GM12878 (cell line): ENCODE data around the gene NUPR1. TPM values are rescaled to one million over a fixed set of nuclear protein-coding genes. Genes with fewer than 3 reads are reported as not detected.

Experiments
- ATAC-seq: fragments of 200-7000 bp; cut with Tn5 transposase; 3 replicates; pipeline ENCODE4 v1.9.1; 2020; ENCODE audit warnings: mild to moderate bottlenecking, moderate library complexity
- BruUV-seq: library from RNA; stranded (reverse); fragments of 400-500 nt; replicated peaks from 2 replicates; lab custom pipeline; 2021; lab: Mats Ljungman, UMichigan
- CTCF ChIA-PET: fragments of 300-600 bp; sonication (Branson Sonifier 250); formaldehyde crosslinking; extraction: SDS; loops from one replicate; lab custom pipeline; 2021; ENCODE audit warnings: inconsistent platforms; lab: Yijun Ruan, JAX
- POLR2A ChIA-PET: fragments of 350-600 bp; formaldehyde crosslinking; extraction: SDS; loops from one replicate; lab custom pipeline; 2021; ENCODE audit warnings: inconsistent platforms; lab: Charles Lee
- RAD21 ChIA-PET: fragments of 300-600 bp; sonication (Branson Sonifier 250); formaldehyde crosslinking; loops from one replicate; lab custom pipeline; 2023; ENCODE audit warnings: antibody characterized with exemption; ENCODE audit not compliant: unreplicated experiment; lab: Charles Lee
- SMC1A ChIA-PET: fragments of 300-600 bp; sonication (Branson Sonifier 250); formaldehyde crosslinking; loops from one replicate; lab custom pipeline; 2023; ENCODE audit not compliant: unreplicated experiment, uncharacterized antibody; lab: Charles Lee
- DNase-seq: peaks from one replicate; pipeline ENCODE4 v3.0.0-alpha.2; 2011; ENCODE audit warnings: low read depth, low spot score
- FAIRE-seq: peaks from 3 replicates; lab custom pipeline; 2011; peaks lifted over from hg19 to GRCh38; lab: Jason Lieb, UNC
- H2AFZ ChIP-seq: 2 replicates; pipeline ENCODE4 v1.6.0; 2011; ENCODE audit warnings: low read depth, low read length, control low read depth; ENCODE audit not compliant: control insufficient read depth
- H3K27ac ChIP-seq: 2 replicates; pipeline ENCODE4 v1.5.1; 2011; ENCODE audit warnings: control low read depth; ENCODE audit not compliant: control insufficient read depth, insufficient read depth
- H3K27me3 ChIP-seq, 2 experiments: replicated peaks in 1 of 2; 2 replicates each; pipeline versions ENCODE4 v1.6.0 to v1.6.1; 2011; ENCODE audit warnings: low read length in 1 of 2; ENCODE audit not compliant: control insufficient read depth in 2 of 2, insufficient read depth in 2 of 2
- H3K36me3 ChIP-seq, 2 experiments: 2 replicates each; pipeline ENCODE4 v1.5.1; 2011; ENCODE audit warnings: low read length in 1 of 2; ENCODE audit not compliant: control insufficient read depth in 2 of 2, insufficient read depth in 2 of 2
- H3K4me1 ChIP-seq: 2 replicates; pipeline ENCODE4 v1.6.1; 2011; ENCODE audit warnings: mild to moderate bottlenecking, low read length, moderate library complexity, mixed read lengths; ENCODE audit not compliant: control insufficient read depth, insufficient read depth
- H3K4me2 ChIP-seq: 2 replicates; pipeline ENCODE4 v1.6.0; 2011; ENCODE audit warnings: control low read depth; ENCODE audit not compliant: control insufficient read depth, insufficient read depth
- H3K4me3 ChIP-seq: fragments of 200-600 bp; sonication (generic); 2 replicates; pipeline ENCODE4 v1.5.1; 2016
- H3K79me2 ChIP-seq: 2 replicates; pipeline ENCODE4 v1.6.0; 2011; ENCODE audit warnings: low read length; ENCODE audit not compliant: control insufficient read depth, insufficient read depth
- H3K9ac ChIP-seq: 2 replicates; pipeline ENCODE4 v1.8.0; 2011; ENCODE audit warnings: low read length, control low read depth, mixed read lengths; ENCODE audit not compliant: control insufficient read depth, insufficient read depth
- H3K9me3 ChIP-seq: replicated peaks from 3 replicates; pipeline ENCODE4 v1.5.1; 2011; ENCODE audit warnings: mild to moderate bottlenecking, low read length; ENCODE audit not compliant: control insufficient read depth, insufficient read depth
- H4K20me1 ChIP-seq: 2 replicates; pipeline ENCODE4 v1.6.0; 2011; ENCODE audit not compliant: control insufficient read depth, insufficient read depth
- ATF7 ChIP-seq: fragments of 450-650 bp; IDR thresholded peaks from 2 replicates; pipeline ENCODE4 v1.6.1; 2016; ENCODE audit warnings: low read depth, mild to moderate bottlenecking
- CHD2 ChIP-seq: IDR thresholded peaks from 2 replicates; pipeline ENCODE4 v1.6.1; 2011; ENCODE audit warnings: low read depth, low read length, improper control_type of control experiment, borderline replicate concordance
- CHD4 ChIP-seq: fragments of 200-600 bp; sonication (generic); IDR thresholded peaks from 2 replicates; pipeline ENCODE4 v1.6.1; 2016; ENCODE audit warnings: mild to moderate bottlenecking
- IKZF1 ChIP-seq: fragments of 450-650 bp; conservative IDR thresholded peaks from 2 replicates; pipeline ENCODE4 v1.6.1; 2017; ENCODE audit warnings: antibody characterized with exemption, mild to moderate bottlenecking
- MEF2B ChIP-seq: fragments of 450-650 bp; IDR thresholded peaks from 2 replicates; pipeline ENCODE4 v1.6.1; 2018; ENCODE audit warnings: mild to moderate bottlenecking, moderate library complexity; ENCODE audit not compliant: partially characterized antibody, poor library complexity, severe bottlenecking
- POLR2A ChIP-seq: IDR thresholded peaks from 2 replicates; pipeline ENCODE4 v1.6.1; 2011; ENCODE audit warnings: low read depth, mild to moderate bottlenecking, low read length
- RBBP5 ChIP-seq: fragments of 200-600 bp; sonication (generic); conservative IDR thresholded peaks from 2 replicates; pipeline ENCODE4 v1.6.1; 2016
- SREBF1 ChIP-seq: IDR thresholded peaks from 2 replicates; pipeline ENCODE4 v1.6.1; 2012; ENCODE audit warnings: mild to moderate bottlenecking, low read length
- TBL1XR1 ChIP-seq: IDR thresholded peaks from 2 replicates; pipeline ENCODE4 v1.6.1; 2012; ENCODE audit warnings: low read depth, low read length, improper control_type of control experiment
- TCF3 ChIP-seq: IDR thresholded peaks from 2 replicates; pipeline ENCODE4 v1.6.1; 2012; ENCODE audit warnings: low read depth, mild to moderate bottlenecking, low read length, borderline replicate concordance; ENCODE audit not compliant: insufficient read depth
- whole genome bisulfite sequencing: methylation state at CpG from one replicate; pipeline ENCODE4 v1.1.6; 2016; ENCODE audit warnings: low lambda C conversion rate; ENCODE audit not compliant: insufficient replicate concordance, insufficient coverage; ENCODE audit errors: missing lambda C conversion rate; 5-methylcytosine and 5-hydroxymethylcytosine counted together
- in situ Hi-C: fragments of 300-500 bp; cut with MboI; formaldehyde crosslinking; loops from 9 replicates; pipeline ENCODE4 v1.14.3; 2018; ENCODE audit warnings: mixed read lengths
- intact Hi-C: fragments of 100-400 bp; cut with micrococcal nuclease; formaldehyde crosslinking; loops from one replicate; pipeline ENCODE4 v1.14.2; 2022; ENCODE audit not compliant: unreplicated experiment
- polyA plus RNA-seq, 11 experiments: library from polyadenylated mRNA; depleted of rRNA in 4 of 11; unstranded in 6 of 11; stranded (reverse) in 5 of 11; fragments of >200 nt; fragmentation: Nextera tagmentation in 4 of 11; fragmentation: Illumina TruSeq in 1 of 11; extraction: Ambion mirVana in 4 of 11; extraction: Trizol in 1 of 11; gene quantifications; 1 replicate in 1 of 11; 2 replicates in 10 of 11; pipeline versions ENCODE4 v1.2.1 to v1.2.3, GENCODE V29; 2011 to 2016; ENCODE audit warnings: inconsistent platforms in 2 of 11, missing spikeins in 2 of 11, low read depth in 1 of 11
- total RNA-seq, 4 experiments: library from RNA; depleted of rRNA in 3 of 4; stranded (reverse); fragments of >200 nt in 3 of 4; fragmentation: Illumina TruSeq in 1 of 4; extraction: Trizol in 1 of 4; gene quantifications; 2 replicates each; pipeline versions ENCODE4 v1.2.1 to v1.2.3, GENCODE V29; 2013 to 2021
- TF ChIP-seq, protein P1 (sequence below): fragments of 450-650 bp; IDR thresholded peaks from 2 replicates; pipeline ENCODE4 v1.6.1; 2017; ENCODE audit warnings: low read depth, mild to moderate bottlenecking, moderate library complexity
- TF ChIP-seq, protein P2 (sequence below): fragments of 150-350 bp; IDR thresholded peaks from 2 replicates; pipeline ENCODE4 v1.6.1; 2016; ENCODE audit warnings: low read depth, low read length

NUPR1 gene
- total and polyA plus RNA-seq, 10 of the 15 experiments (the other 5 are each of a cell fraction or from before 2014, with no cell fraction given): 0.04 to 0.78 (median 0.17) TPM; not detected in 2

DNA sequence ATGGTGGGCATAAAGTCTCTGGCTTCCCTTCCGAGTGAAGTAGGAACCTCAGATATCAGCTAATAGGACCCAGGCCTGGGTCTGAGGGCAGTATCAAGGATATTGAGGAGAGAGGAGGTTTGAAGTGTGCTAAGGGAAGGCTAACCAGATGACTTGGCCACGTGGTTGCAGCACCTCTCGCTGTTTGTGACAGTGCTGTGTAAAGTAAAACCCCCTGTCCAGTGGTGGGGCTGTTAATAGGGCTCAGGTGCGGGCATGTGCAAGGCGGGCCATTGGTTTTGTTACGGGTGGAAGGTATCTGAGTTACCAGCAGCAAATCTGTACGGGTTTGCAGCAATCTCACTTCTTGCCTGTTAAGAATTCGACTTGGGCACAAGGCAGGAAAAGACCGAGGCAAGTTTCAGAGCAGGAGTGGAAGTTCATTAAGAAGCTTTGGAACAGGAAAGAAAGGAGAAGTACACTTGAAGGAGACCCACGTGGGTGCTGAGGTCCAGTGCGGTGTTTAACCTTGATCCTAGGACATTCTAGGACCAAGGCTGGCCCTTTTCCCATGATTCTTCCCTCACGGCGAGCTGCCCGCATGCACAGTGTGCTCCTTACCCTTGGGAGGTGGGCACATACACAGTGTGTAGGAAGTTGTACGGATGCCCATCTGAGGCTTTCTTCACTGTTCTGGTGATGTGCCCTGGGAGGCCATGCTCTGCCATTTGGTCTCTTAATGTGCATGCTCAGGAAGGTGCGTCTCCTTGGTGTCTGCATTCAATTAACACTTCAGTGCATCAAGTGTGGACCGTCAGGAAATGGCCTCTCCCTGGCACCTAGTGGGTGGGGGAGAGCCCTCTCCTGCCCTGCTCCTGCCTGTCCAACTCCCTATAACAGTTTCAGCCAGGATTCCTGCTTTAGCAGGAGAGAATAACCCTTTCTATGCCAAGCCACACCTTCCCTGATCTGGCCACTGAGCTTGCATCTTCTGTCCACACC lies 35.3 kb upstream of the NUPR1 start (continued):
- no peak for TF ChIP-seq CHD2

DNA sequence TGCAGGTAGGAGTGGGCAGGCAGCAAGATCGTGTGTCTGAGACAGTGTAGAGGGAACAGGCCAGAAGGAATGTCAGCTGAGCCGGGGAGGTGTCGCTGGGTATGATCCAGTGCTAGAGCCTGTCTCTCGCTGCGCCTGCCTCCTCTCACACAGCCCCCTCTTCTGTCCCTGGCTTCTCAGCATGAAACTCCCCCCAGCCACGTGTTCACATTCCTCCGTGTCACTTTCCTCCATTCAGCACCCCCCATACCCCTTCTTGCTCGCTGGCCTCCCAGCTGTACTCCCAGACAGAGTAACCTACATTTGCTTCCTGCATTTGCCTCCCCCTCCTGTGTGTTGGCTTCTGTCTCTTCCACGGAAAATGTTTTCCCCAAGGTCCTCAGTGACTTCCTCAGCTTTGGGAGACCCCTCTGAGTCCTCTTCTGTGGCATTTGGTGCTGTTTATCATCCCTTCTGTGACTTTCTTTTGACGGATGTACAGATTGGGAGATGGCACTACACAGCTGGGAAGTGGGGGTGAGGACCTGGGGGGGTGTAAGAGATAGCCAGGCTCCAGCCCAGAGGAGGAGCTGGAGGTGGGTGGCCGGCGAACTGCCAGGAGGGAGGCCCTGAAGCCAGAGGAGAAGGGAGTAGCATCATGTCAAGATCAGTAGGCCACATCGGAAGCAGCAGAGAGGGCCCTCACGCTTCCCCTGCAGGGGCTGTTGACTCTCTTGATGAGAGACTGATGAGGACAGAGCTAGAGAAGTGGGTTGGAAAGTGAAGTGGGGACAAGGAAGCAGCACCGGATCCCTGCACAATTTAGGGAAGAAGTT lies 34.1 kb upstream of the NUPR1 start:
- WGBS: 80% methylated on average over 15 of the region's 15 CpGs
- TF ChIP-seq RBBP5 (no peak), IKZF1 (no peak), POLR2A (no peak), CHD4 (no peak), MEF2B (no peak), TBL1XR1 (no peak), SREBF1 (no peak), ATF7 (no peak), TCF3 (no peak)
- TF ChIP-seq, protein P1, sequence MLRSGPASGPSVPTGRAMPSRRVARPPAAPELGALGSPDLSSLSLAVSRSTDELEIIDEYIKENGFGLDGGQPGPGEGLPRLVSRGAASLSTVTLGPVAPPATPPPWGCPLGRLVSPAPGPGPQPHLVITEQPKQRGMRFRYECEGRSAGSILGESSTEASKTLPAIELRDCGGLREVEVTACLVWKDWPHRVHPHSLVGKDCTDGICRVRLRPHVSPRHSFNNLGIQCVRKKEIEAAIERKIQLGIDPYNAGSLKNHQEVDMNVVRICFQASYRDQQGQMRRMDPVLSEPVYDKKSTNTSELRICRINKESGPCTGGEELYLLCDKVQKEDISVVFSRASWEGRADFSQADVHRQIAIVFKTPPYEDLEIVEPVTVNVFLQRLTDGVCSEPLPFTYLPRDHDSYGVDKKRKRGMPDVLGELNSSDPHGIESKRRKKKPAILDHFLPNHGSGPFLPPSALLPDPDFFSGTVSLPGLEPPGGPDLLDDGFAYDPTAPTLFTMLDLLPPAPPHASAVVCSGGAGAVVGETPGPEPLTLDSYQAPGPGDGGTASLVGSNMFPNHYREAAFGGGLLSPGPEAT: no peak
- TF ChIP-seq, protein P2, sequence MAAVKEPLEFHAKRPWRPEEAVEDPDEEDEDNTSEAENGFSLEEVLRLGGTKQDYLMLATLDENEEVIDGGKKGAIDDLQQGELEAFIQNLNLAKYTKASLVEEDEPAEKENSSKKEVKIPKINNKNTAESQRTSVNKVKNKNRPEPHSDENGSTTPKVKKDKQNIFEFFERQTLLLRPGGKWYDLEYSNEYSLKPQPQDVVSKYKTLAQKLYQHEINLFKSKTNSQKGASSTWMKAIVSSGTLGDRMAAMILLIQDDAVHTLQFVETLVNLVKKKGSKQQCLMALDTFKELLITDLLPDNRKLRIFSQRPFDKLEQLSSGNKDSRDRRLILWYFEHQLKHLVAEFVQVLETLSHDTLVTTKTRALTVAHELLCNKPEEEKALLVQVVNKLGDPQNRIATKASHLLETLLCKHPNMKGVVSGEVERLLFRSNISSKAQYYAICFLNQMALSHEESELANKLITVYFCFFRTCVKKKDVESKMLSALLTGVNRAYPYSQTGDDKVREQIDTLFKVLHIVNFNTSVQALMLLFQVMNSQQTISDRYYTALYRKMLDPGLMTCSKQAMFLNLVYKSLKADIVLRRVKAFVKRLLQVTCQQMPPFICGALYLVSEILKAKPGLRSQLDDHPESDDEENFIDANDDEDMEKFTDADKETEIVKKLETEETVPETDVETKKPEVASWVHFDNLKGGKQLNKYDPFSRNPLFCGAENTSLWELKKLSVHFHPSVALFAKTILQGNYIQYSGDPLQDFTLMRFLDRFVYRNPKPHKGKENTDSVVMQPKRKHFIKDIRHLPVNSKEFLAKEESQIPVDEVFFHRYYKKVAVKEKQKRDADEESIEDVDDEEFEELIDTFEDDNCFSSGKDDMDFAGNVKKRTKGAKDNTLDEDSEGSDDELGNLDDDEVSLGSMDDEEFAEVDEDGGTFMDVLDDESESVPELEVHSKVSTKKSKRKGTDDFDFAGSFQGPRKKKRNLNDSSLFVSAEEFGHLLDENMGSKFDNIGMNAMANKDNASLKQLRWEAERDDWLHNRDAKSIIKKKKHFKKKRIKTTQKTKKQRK: no peak

More for the DNA sequence above, 34.1 kb upstream of the NUPR1 start:
- DNase-seq (no peak), FAIRE-seq (no peak), ATAC-seq (no peak)
- CTCF ChIA-PET: interaction anchor here (1.3 kb wide), 2 partner anchors 13 to 43 kb away, joined by 3 read pairs; no protein-coding TSS in a partner anchor
- Histone ChIP-seq H3K9ac (no peak overlapping the region), H4K20me1 (no peaks in the 10 kb centered on the region), H3K27me3 (no peaks in the 10 kb centered on the region), H3K79me2 (no peaks in the 10 kb centered on the region), H3K4me3 (no peak overlapping the region), H3K4me2 (no peak overlapping the region), H3K4me1 (no peaks in the 10 kb centered on the region), H3K27ac (no peak overlapping the region), H2AFZ (no peak overlapping the region), H3K36me3 (no peaks in the 10 kb centered on the region), H3K9me3 (no peaks in the 10 kb centered on the region; the same call in 2 of the 3 replicates)
- POLR2A ChIA-PET: interaction anchor here (0.6 kb wide), 2 partner anchors 10 to 61 kb away, joined by 3 to 6 read pairs; no protein-coding TSS in a partner anchor
- in situ Hi-C loops (no loop called here), intact Hi-C loops (no loop called here)
- SMC1A ChIA-PET: interaction anchor here (0.6 kb wide), 1 partner anchor 17 kb away, joined by 3 read pairs; no protein-coding TSS in a partner anchor
- RAD21 ChIA-PET: no interaction called here
- BruUV-seq: no TSS peak
